H1 (cell line): Measurements from ENCODE around the gene KRTAP3-2. TPM values are rescaled to one million over a fixed set of nuclear protein-coding genes. Genes with fewer than 3 reads are reported as not detected.

Experiments
- BCL11A ChIP-seq, 2 experiments: IDR thresholded peaks; one replicate each; pipeline ENCODE4 v1.6.1; 2011; ENCODE audit warnings: low read depth in 2 of 2, low read length in 2 of 2, mild to moderate bottlenecking in 2 of 2
- CHD2 ChIP-seq: IDR thresholded peaks from 2 replicates; pipeline ENCODE4 v1.6.1; 2012; ENCODE audit warnings: low read length, improper control_type of control experiment
- EZH2 ChIP-seq: fragments of 200-600 bp; sonication (generic); IDR thresholded peaks from 2 replicates; pipeline ENCODE4 v1.7.1; 2012; ENCODE audit warnings: low read depth, mild to moderate bottlenecking, moderate library complexity, low read length, inconsistent platforms; ENCODE audit not compliant: severe bottlenecking
- KDM1A ChIP-seq: fragments of 200-600, 300-600 bp; sonication (generic); IDR thresholded peaks from 2 replicates; pipeline ENCODE4 v1.7.1; 2016; ENCODE audit warnings: mild to moderate bottlenecking, low read length, borderline replicate concordance
- RNF2 ChIP-seq: fragments of 200-900, 300-1000 bp; sonication (generic); IDR thresholded peaks from 2 replicates; pipeline ENCODE4 v1.7.1; 2016; ENCODE audit warnings: borderline replicate concordance, low read depth, mild to moderate bottlenecking, antibody characterized with exemption, low read length; ENCODE audit not compliant: poor library complexity, severe bottlenecking; ENCODE audit errors: missing control alignments
- SIN3A ChIP-seq, 2 experiments: IDR thresholded peaks in 1 of 2; conservative IDR thresholded peaks in 1 of 2; 2 replicates each; pipeline ENCODE4 v1.6.1; 2011 to 2012; ENCODE audit warnings: low read length in 2 of 2, improper control_type of control experiment in 1 of 2, low read depth in 1 of 2, mild to moderate bottlenecking in 1 of 2
- TAF1 ChIP-seq: IDR thresholded peaks from 2 replicates; pipeline ENCODE4 v1.6.1; 2011; ENCODE audit warnings: mild to moderate bottlenecking, low read depth, low read length
- TEAD4 ChIP-seq: IDR thresholded peaks from 2 replicates; pipeline ENCODE4 v1.6.1; 2012; ENCODE audit warnings: low read depth, low read length, inconsistent platforms, mixed read lengths
- polyA plus RNA-seq, 7 experiments: library from polyadenylated mRNA; depleted of rRNA in 3 of 7; stranded (reverse) in 5 of 7; unstranded in 2 of 7; fragments of >200 nt in 5 of 7; fragments of 200-250 nt in 2 of 7; gene quantifications; 1 replicate in 5 of 7; 2 replicates in 1 of 7; 4 replicates in 1 of 7; pipeline versions ENCODE4 v1.2.1 to v1.2.3, GENCODE V29; 2011 to 2013; ENCODE audit warnings: missing spikeins in 2 of 7, mixed read lengths in 2 of 7
- total RNA-seq: library from RNA; stranded (reverse); fragmentation: NEBNext Ultra II Directional; extraction: Animal tissue kit (Norgen Biotek cat#: 25700); gene quantifications from 2 replicates; pipeline ENCODE4 v1.2.1, GENCODE V29; 2021
- TF ChIP-seq, protein P1 (sequence below): fragments of 300-600 bp; sonication (generic); IDR thresholded peaks from 2 replicates; pipeline ENCODE4 v1.7.1; 2012; ENCODE audit warnings: low read length, moderate library complexity, mild to moderate bottlenecking, inconsistent platforms; ENCODE audit not compliant: insufficient replicate concordance

KRTAP3-2 gene
- total and polyA plus RNA-seq, 2 of the 8 experiments (the other 6 are each of a cell fraction or from before 2014, with no cell fraction given), result not detected

DNA sequence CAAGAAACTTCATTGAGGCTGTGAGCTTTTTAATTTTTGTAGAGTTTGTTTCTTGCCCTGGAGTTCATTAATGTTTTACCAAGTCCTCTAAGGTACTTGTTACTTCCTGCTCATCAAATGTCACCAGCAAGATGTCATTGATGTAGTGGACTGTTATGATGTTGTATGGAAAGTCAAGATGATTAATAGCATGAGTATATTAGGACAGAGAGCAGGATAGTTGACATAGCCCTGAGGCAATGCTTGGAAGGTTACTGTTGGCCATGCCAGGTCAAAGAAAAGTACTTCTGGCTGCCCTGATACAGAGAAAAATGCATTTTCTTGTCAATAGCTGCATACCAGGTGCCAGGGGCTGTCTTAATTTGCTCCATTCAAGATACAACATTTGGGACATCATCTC lies 20.6 kb upstream of the KRTAP3-2 start (continued):
- TF ChIP-seq, protein P1, sequence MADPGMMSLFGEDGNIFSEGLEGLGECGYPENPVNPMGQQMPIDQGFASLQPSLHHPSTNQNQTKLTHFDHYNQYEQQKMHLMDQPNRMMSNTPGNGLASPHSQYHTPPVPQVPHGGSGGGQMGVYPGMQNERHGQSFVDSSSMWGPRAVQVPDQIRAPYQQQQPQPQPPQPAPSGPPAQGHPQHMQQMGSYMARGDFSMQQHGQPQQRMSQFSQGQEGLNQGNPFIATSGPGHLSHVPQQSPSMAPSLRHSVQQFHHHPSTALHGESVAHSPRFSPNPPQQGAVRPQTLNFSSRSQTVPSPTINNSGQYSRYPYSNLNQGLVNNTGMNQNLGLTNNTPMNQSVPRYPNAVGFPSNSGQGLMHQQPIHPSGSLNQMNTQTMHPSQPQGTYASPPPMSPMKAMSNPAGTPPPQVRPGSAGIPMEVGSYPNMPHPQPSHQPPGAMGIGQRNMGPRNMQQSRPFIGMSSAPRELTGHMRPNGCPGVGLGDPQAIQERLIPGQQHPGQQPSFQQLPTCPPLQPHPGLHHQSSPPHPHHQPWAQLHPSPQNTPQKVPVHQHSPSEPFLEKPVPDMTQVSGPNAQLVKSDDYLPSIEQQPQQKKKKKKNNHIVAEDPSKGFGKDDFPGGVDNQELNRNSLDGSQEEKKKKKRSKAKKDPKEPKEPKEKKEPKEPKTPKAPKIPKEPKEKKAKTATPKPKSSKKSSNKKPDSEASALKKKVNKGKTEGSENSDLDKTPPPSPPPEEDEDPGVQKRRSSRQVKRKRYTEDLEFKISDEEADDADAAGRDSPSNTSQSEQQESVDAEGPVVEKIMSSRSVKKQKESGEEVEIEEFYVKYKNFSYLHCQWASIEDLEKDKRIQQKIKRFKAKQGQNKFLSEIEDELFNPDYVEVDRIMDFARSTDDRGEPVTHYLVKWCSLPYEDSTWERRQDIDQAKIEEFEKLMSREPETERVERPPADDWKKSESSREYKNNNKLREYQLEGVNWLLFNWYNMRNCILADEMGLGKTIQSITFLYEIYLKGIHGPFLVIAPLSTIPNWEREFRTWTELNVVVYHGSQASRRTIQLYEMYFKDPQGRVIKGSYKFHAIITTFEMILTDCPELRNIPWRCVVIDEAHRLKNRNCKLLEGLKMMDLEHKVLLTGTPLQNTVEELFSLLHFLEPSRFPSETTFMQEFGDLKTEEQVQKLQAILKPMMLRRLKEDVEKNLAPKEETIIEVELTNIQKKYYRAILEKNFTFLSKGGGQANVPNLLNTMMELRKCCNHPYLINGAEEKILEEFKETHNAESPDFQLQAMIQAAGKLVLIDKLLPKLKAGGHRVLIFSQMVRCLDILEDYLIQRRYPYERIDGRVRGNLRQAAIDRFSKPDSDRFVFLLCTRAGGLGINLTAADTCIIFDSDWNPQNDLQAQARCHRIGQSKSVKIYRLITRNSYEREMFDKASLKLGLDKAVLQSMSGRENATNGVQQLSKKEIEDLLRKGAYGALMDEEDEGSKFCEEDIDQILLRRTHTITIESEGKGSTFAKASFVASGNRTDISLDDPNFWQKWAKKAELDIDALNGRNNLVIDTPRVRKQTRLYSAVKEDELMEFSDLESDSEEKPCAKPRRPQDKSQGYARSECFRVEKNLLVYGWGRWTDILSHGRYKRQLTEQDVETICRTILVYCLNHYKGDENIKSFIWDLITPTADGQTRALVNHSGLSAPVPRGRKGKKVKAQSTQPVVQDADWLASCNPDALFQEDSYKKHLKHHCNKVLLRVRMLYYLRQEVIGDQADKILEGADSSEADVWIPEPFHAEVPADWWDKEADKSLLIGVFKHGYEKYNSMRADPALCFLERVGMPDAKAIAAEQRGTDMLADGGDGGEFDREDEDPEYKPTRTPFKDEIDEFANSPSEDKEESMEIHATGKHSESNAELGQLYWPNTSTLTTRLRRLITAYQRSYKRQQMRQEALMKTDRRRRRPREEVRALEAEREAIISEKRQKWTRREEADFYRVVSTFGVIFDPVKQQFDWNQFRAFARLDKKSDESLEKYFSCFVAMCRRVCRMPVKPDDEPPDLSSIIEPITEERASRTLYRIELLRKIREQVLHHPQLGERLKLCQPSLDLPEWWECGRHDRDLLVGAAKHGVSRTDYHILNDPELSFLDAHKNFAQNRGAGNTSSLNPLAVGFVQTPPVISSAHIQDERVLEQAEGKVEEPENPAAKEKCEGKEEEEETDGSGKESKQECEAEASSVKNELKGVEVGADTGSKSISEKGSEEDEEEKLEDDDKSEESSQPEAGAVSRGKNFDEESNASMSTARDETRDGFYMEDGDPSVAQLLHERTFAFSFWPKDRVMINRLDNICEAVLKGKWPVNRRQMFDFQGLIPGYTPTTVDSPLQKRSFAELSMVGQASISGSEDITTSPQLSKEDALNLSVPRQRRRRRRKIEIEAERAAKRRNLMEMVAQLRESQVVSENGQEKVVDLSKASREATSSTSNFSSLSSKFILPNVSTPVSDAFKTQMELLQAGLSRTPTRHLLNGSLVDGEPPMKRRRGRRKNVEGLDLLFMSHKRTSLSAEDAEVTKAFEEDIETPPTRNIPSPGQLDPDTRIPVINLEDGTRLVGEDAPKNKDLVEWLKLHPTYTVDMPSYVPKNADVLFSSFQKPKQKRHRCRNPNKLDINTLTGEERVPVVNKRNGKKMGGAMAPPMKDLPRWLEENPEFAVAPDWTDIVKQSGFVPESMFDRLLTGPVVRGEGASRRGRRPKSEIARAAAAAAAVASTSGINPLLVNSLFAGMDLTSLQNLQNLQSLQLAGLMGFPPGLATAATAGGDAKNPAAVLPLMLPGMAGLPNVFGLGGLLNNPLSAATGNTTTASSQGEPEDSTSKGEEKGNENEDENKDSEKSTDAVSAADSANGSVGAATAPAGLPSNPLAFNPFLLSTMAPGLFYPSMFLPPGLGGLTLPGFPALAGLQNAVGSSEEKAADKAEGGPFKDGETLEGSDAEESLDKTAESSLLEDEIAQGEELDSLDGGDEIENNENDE, result no peak
- TF ChIP-seq KDM1A (no peak), TAF1 (no peak), RNF2 (no peak), BCL11A (IDR thresholded peaks at IDR 0.05; ENCODE audit: low read depth in 2 of 2, low read length in 2 of 2) (no peak), TEAD4 (no peak), SIN3A (conservative IDR thresholded peaks at IDR 0.05 in 1 of 2, IDR thresholded peaks at IDR 0.05 in 1 of 2; ENCODE audit: low read depth in 1 of 2, low read length in 2 of 2) (no peak), CHD2 (no peak), EZH2 (no peak)
